Measurements from ENCODE around the gene ARHGAP25.

DNA sequence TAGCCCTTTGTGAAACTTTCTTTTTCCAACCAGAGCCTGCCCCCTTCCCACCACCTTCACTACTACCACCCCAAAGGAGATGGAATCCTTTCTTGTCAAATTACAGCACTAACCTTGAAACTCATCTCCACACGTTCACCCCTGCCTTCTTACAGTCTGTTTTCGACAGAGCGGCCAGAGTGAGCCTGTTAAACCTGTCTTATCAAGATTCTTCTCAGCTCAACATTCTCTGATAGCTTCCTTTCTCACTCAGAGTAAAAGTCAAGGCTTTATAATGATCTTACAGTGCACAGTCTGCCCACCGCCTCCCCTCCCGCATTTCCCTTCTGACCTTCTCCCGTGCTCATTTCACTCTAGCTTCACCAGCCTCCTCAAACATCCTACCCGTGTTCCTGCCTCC lies 56.0 kb downstream of the ARHGAP25 start:
- TF ChIP-seq, protein P1, sequence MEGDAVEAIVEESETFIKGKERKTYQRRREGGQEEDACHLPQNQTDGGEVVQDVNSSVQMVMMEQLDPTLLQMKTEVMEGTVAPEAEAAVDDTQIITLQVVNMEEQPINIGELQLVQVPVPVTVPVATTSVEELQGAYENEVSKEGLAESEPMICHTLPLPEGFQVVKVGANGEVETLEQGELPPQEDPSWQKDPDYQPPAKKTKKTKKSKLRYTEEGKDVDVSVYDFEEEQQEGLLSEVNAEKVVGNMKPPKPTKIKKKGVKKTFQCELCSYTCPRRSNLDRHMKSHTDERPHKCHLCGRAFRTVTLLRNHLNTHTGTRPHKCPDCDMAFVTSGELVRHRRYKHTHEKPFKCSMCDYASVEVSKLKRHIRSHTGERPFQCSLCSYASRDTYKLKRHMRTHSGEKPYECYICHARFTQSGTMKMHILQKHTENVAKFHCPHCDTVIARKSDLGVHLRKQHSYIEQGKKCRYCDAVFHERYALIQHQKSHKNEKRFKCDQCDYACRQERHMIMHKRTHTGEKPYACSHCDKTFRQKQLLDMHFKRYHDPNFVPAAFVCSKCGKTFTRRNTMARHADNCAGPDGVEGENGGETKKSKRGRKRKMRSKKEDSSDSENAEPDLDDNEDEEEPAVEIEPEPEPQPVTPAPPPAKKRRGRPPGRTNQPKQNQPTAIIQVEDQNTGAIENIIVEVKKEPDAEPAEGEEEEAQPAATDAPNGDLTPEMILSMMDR (optimal IDR thresholded peaks at IDR 0.05 in 1 of 3, IDR thresholded peaks at IDR 0.05 in 1 of 3, conservative IDR thresholded peaks at IDR 0.05 in 1 of 3; ENCODE audit: extremely low read depth in 1 of 3, insufficient read depth in 2 of 3, low read length in 3 of 3) = no peak
- TF ChIP-seq EZH2 (IDR thresholded peaks at IDR 0.05; ENCODE audit: low read length) = no peak

Data from keratinocyte (primary cell).